Mesendoderm (in vitro differentiated cells): ENCODE results near the gene CCL3.
"Not testable (repeated sequence)": the region's sequence is repeated elsewhere in the genome, so short reads cannot be mapped to it uniquely, and the experiment has no call there.

Experiments
- DNase-seq: peaks from one replicate; pipeline ENCODE4 v3.0.0; 2013
- H2AK5ac ChIP-seq: 2 replicates; pipeline ENCODE4 v1.6.1; 2013; ENCODE audit warnings: low read length, inconsistent platforms
- H2BK120ac ChIP-seq: 2 replicates; pipeline ENCODE4 v1.6.1; 2013; ENCODE audit warnings: low read depth, mild to moderate bottlenecking, low read length, moderate library complexity, mixed read lengths
- H2BK15ac ChIP-seq: replicated peaks from 2 replicates; pipeline ENCODE4 v1.6.1; 2013; ENCODE audit warnings: low read depth, mild to moderate bottlenecking, moderate library complexity
- H2BK5ac ChIP-seq: 2 replicates; pipeline ENCODE4 v1.6.1; 2013; ENCODE audit warnings: low read length, inconsistent platforms
- H3K18ac ChIP-seq: 2 replicates; pipeline ENCODE4 v1.6.1; 2013; ENCODE audit warnings: mild to moderate bottlenecking, low read length, mixed read lengths
- H3K23ac ChIP-seq: one replicate; pipeline ENCODE4 v1.6.1; 2013; ENCODE audit warnings: low read length
- H3K27ac ChIP-seq: 2 replicates; pipeline ENCODE4 v1.5.1; 2013; ENCODE audit warnings: low read depth, mild to moderate bottlenecking, inconsistent platforms, low read length, moderate library complexity
- H3K27me3 ChIP-seq: 2 replicates; pipeline ENCODE4 v1.6.1; 2013; ENCODE audit warnings: low read length, control low read depth, mild to moderate bottlenecking, inconsistent platforms; ENCODE audit not compliant: insufficient read depth, poor library complexity
- H3K36me3 ChIP-seq: 2 replicates; pipeline ENCODE4 v1.6.1; 2013; ENCODE audit warnings: low read length, inconsistent platforms; ENCODE audit not compliant: control insufficient read depth, insufficient read depth
- H3K4ac ChIP-seq: one replicate; pipeline ENCODE4 v1.6.1; 2013; ENCODE audit warnings: low read depth, mild to moderate bottlenecking, low read length, moderate library complexity
- H3K4me1 ChIP-seq: 2 replicates; pipeline ENCODE4 v1.6.1; 2013; ENCODE audit warnings: low read depth, low read length, inconsistent platforms; ENCODE audit not compliant: control insufficient read depth
- H3K4me2 ChIP-seq: 2 replicates; pipeline ENCODE4 v1.6.1; 2013; ENCODE audit warnings: low read length
- H3K4me3 ChIP-seq: 2 replicates; pipeline ENCODE4 v1.5.1; 2013; ENCODE audit warnings: mild to moderate bottlenecking, low read length
- H3K56ac ChIP-seq: one replicate; pipeline ENCODE4 v1.6.1; 2013; ENCODE audit warnings: low read length
- H3K79me1 ChIP-seq: 2 replicates; pipeline ENCODE4 v1.6.1; 2013; ENCODE audit warnings: low read length, inconsistent platforms
- H3K79me2 ChIP-seq: 2 replicates; pipeline ENCODE4 v1.6.1; 2013; ENCODE audit warnings: mild to moderate bottlenecking, low read length; ENCODE audit not compliant: control insufficient read depth, insufficient read depth
- H3K9ac ChIP-seq: 2 replicates; pipeline ENCODE4 v1.6.1; 2013; ENCODE audit warnings: low read length, inconsistent platforms
- H4K5ac ChIP-seq: one replicate; pipeline ENCODE4 v1.6.1; 2013; ENCODE audit warnings: low read length
- H4K8ac ChIP-seq: one replicate; pipeline ENCODE4 v1.6.1; 2013; ENCODE audit warnings: low read depth, mild to moderate bottlenecking, control low read depth, low read length, moderate library complexity
- WGBS: extraction: QIAGEN DNeasy Blood & Tissue Kit; methylation state at CpG from one replicate; pipeline ENCODE4 v1.1.7; 2013; ENCODE audit warnings: low lambda C conversion rate, missing lambda C conversion rate; ENCODE audit not compliant: insufficient coverage; ENCODE audit errors: extremely low coverage; 5-methylcytosine and 5-hydroxymethylcytosine counted together

The CCL3 gene

DNA sequence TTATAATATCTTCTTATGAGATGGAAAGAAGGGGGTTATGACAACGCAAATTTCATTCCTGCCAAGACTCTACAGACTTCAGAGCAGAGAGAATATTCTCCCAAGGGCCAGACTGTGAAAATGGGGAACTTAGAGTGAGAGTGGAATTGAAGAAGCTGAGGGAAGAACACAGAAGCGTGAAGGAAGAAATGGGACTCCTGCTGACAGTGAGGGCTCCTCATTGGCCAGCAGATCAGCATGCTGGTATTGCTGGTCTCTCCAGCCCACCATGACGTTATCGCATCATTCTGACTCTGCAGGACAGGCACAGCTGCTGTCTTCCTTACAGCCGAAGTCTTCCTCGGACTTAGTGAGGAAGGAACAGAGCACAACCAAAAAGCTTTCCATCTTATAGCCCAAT, 38.0 kb upstream of the CCL3 start:
- no CpG with 5 or more reads among the region's 6 CpGs for WGBS
- Histone ChIP-seq H2AK5ac (no peak overlapping the region), H3K27ac (no peak overlapping the region)

DNA sequence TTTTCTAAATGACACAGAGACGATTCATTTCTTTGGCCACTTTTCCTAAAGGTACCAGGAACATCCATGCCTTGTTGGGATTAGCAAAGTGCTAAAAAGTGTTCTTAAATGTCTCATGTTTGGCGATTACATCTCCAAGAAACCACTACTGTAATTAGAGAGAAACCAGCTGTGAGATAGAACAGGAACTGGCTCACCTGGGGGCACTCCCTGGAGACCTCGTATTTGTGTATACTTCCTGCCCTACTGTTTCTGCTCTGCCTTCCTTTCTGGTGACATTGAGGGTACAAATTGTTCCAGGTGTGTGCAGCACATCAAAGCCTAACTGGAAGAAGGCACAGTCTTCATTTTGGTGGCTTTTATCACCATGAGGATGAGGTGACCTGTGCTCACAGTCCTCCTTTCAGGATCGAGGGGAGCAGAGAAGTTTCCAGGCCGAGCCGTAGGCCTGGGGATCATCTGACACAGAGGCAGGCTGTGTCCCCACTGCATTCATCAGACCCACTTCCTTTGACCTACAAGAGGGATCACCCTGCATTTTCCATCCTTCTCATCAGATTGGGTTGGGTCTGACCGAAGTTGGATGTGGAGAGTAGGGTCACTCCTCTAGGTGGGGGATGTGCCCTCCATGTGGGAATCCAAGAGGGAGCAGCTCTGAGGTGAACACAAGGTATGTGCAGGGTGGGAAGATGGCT, 37.4 kb upstream of the CCL3 start:
- Histone ChIP-seq H3K4me2 (no peak overlapping the region), H2BK5ac (no peak overlapping the region), H4K5ac (no peak overlapping the region), H3K36me3 (no peaks in the 10 kb centered on the region), H3K79me1 (no peaks in the 10 kb centered on the region), H3K18ac (no peak overlapping the region), H3K27me3 (no peaks in the 10 kb centered on the region), H2BK15ac (no peak overlapping the region), H3K4ac (no peak overlapping the region), H3K4me3 (no peak overlapping the region), H3K27ac (no peak overlapping the region), H3K79me2 (no peaks in the 10 kb centered on the region), H4K8ac (no peak overlapping the region), H2AK5ac (no peak overlapping the region), H3K23ac (no peak overlapping the region), H3K56ac (no peak overlapping the region), H2BK120ac (no peak overlapping the region), H3K4me1 (no peaks in the 10 kb centered on the region), H3K9ac (no peak overlapping the region)
- WGBS: no CpG with 5 or more reads among the region's 7 CpGs
- no peak for DNase-seq

More for the DNA sequence above, 38.0 kb upstream of the CCL3 start:
- no peaks in the 10 kb centered on the region for H3K4me1 ChIP-seq
- H2BK15ac ChIP-seq: no peak overlapping the region
- H3K36me3 ChIP-seq: no peaks in the 10 kb centered on the region
- no peak overlapping the region for H3K18ac ChIP-seq
- H3K9ac ChIP-seq: no peak overlapping the region
- no peak overlapping the region for H3K4me3 ChIP-seq
- no peaks in the 10 kb centered on the region for H3K27me3 ChIP-seq
- DNase-seq: no peak
- no peak overlapping the region for H4K5ac ChIP-seq
- H3K56ac ChIP-seq: no peak overlapping the region
- no peaks in the 10 kb centered on the region for H3K79me1 ChIP-seq
- H3K4me2 ChIP-seq: no peak overlapping the region
- no peak overlapping the region for H2BK5ac ChIP-seq
- no peak overlapping the region for H2BK120ac ChIP-seq
- no peaks in the 10 kb centered on the region for H3K79me2 ChIP-seq
- no peak overlapping the region for H3K4ac ChIP-seq
- H4K8ac ChIP-seq: no peak overlapping the region
- no peak overlapping the region for H3K23ac ChIP-seq

DNA sequence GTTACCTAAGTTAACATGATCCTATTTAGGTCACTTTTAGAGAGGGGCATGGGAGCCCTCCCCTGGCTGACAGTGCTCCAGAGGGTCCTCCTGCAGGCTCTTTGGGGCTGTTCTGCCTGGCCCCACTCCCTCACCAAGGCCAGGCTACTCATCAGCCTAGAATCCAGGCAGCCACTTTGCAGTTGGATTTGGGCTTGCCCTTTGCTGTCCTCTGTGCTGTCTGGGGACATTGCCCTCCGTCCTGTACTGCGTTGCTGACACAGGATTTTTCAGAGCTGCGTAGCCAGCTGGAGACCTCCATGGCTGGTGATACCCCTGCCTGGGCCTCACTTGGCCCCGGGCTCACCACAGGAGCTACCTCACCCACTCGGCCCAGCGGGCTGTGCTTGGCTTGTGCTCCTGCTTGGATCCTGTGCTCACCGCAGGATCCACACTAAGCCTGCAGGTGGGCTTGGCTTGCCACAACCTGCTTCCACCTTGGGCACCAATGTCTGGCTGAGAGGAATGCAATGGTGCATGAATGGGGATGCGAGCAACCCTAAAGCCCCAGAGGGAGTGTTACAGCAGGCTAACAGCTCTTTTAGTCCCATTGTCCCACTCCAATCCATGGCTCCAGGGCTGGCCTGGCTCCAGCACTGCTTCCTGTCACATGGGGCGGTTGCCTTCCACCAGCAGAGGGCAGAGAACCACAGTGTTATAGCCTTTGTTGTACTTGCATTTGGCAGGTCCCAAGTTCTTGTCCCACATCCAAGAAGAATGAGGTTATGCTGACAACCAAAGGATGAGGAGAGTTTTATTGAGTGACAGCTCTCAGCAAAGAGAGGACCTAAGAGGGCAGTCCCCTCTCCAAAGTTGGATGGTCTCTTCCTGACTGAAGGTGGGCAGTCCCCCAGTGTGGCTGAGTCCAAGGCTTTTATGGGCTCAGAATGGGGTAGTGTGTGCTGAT, 35.2 kb upstream of the CCL3 start:
- H3K36me3 ChIP-seq: no peaks in the 10 kb centered on the region
- no peak overlapping the region for H2BK5ac ChIP-seq
- H3K27me3 ChIP-seq: no peaks in the 10 kb centered on the region
- no peak overlapping the region for H2AK5ac ChIP-seq
- no peak overlapping the region for H3K4me2 ChIP-seq
- no peak overlapping the region for H4K8ac ChIP-seq
- H3K79me2 ChIP-seq: no peaks in the 10 kb centered on the region
- no peak overlapping the region for H3K4ac ChIP-seq
- H3K79me1 ChIP-seq: no peaks in the 10 kb centered on the region
- no peak overlapping the region for H3K4me3 ChIP-seq
- no peaks in the 10 kb centered on the region for H3K4me1 ChIP-seq
- no peak overlapping the region for H3K56ac ChIP-seq
- no CpG with 5 or more reads among the region's 9 CpGs for WGBS
- no peak overlapping the region for H3K18ac ChIP-seq
- no peak overlapping the region for H3K9ac ChIP-seq
- peak; percentile 41 for DNase-seq
- H3K23ac ChIP-seq: peak overlapping the region; percentile 15
- no peak overlapping the region for H3K27ac ChIP-seq
- H2BK15ac ChIP-seq: no peak overlapping the region
- H4K5ac ChIP-seq: no peak overlapping the region
- H2BK120ac ChIP-seq: no peak overlapping the region

DNA sequence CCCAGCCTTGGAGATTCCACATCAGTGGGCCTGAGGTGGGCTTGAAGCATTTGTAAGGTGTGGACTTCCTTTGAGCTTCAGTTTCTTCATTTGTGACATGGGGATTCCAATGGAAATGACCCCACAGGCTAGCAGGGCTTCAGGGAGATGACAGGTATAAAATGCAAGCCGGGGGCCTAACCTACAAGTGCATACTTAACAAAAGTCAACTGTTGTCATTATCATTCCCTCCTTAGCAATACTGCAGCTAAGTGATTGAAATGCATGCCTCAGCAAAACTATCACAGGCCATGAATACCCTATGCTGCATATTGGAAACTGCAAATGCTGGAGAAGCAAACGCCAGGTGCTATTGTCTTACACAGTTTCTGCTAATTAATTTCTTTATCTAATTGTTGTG, 33.5 kb upstream of the CCL3 start:
- Histone ChIP-seq H3K4me2 (no peak overlapping the region), H3K36me3 (no peaks in the 10 kb centered on the region), H3K4me3 (no peak overlapping the region), H3K27me3 (no peaks in the 10 kb centered on the region), H3K79me2 (no peaks in the 10 kb centered on the region), H2AK5ac (no peak overlapping the region), H3K4me1 (no peaks in the 10 kb centered on the region), H3K4ac (no peak overlapping the region), H4K8ac (no peak overlapping the region), H3K9ac (no peak overlapping the region), H3K27ac (no peak overlapping the region), H3K79me1 (no peaks in the 10 kb centered on the region), H2BK15ac (no peak overlapping the region), H2BK120ac (no peak overlapping the region), H3K23ac (no peak overlapping the region), H3K56ac (no peak overlapping the region), H4K5ac (no peak overlapping the region), H2BK5ac (no peak overlapping the region), H3K18ac (no peak overlapping the region)
- DNase-seq: no peak
- no CpG with 5 or more reads among the region's 2 CpGs for WGBS

DNA sequence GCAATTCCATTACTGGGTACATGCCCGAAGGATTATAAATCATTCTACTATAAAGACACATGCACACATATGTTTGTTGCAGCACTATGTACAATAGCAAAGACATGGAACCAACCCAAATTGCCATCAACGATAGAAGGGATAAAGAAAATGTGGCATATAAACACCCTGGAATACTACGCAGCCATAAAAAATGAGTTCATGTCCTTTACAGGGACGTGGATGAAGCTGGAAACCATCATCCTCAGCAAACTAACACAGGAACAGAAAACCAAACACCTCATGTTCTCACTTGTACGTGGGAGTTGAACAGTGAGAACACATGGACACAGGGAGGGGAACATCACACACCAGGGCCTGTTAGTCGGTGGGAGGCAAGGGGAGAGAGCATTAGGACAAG, 31.2 kb upstream of the CCL3 start:
- H3K4me1 ChIP-seq, H3K9ac ChIP-seq, H2BK120ac ChIP-seq, H4K5ac ChIP-seq, H3K4me2 ChIP-seq, H3K23ac ChIP-seq, H2BK5ac ChIP-seq, H4K8ac ChIP-seq, DNase-seq, H3K4ac ChIP-seq, H2BK15ac ChIP-seq, H3K27ac ChIP-seq, H3K4me3 ChIP-seq, H2AK5ac ChIP-seq, H3K56ac ChIP-seq, H3K79me2 ChIP-seq, H3K36me3 ChIP-seq, H3K79me1 ChIP-seq, H3K27me3 ChIP-seq, H3K18ac ChIP-seq: not testable (repeated sequence)
- no CpG with 5 or more reads among the region's 6 CpGs for WGBS
